ENCODE data around the gene PALLD.
A peak's percentile ranks its signal among the peaks of the same experiment; 100 is the strongest.

Gene PALLD

DNA sequence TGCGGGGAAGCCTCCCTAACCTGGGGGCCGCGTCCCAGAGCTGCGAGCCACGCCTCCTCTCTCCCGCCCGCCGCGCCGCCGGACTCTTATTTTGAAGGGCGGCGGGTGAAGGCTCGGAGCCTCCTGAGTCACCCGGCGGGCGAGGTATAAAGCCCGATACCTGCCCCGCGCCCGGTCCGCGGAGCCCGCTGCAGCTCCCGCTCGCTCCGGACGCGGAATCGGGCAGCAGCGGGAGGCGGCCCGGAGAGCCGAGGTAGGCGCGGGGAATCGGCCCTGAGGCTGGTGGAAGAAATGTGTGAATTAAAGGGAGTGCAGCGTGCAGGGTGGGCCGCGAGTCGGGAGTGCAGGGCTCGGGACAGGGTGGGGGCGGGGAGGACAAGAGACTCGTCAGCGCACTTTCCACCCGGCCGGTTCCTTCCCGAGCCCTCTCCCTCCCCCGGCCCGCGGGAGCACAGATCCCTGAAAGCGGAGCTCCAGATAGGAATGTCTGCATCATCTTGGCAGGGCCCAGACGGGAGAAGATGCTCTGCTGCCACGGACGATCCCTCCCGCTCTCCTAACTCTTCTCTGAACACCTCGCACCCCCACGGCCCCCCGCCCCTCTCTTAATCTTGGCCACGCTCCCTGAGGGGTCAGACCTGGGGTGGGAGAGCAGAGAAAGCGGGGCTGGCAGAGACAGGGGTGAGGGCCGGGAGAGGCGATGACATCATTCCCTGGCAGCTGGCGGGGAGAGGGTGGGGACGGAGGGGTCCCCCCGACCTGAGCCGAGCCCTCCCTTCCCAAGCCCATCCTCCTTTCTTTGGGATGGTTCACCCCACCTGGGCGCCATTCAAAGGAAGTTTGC, 335.3 kb downstream of the PALLD start:
- H3K27ac ChIP-seq: peak overlapping the region; percentile 78
- TF ChIP-seq, protein P1, sequence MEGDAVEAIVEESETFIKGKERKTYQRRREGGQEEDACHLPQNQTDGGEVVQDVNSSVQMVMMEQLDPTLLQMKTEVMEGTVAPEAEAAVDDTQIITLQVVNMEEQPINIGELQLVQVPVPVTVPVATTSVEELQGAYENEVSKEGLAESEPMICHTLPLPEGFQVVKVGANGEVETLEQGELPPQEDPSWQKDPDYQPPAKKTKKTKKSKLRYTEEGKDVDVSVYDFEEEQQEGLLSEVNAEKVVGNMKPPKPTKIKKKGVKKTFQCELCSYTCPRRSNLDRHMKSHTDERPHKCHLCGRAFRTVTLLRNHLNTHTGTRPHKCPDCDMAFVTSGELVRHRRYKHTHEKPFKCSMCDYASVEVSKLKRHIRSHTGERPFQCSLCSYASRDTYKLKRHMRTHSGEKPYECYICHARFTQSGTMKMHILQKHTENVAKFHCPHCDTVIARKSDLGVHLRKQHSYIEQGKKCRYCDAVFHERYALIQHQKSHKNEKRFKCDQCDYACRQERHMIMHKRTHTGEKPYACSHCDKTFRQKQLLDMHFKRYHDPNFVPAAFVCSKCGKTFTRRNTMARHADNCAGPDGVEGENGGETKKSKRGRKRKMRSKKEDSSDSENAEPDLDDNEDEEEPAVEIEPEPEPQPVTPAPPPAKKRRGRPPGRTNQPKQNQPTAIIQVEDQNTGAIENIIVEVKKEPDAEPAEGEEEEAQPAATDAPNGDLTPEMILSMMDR (conservative IDR thresholded peaks at IDR 0.05): no peak

DNA sequence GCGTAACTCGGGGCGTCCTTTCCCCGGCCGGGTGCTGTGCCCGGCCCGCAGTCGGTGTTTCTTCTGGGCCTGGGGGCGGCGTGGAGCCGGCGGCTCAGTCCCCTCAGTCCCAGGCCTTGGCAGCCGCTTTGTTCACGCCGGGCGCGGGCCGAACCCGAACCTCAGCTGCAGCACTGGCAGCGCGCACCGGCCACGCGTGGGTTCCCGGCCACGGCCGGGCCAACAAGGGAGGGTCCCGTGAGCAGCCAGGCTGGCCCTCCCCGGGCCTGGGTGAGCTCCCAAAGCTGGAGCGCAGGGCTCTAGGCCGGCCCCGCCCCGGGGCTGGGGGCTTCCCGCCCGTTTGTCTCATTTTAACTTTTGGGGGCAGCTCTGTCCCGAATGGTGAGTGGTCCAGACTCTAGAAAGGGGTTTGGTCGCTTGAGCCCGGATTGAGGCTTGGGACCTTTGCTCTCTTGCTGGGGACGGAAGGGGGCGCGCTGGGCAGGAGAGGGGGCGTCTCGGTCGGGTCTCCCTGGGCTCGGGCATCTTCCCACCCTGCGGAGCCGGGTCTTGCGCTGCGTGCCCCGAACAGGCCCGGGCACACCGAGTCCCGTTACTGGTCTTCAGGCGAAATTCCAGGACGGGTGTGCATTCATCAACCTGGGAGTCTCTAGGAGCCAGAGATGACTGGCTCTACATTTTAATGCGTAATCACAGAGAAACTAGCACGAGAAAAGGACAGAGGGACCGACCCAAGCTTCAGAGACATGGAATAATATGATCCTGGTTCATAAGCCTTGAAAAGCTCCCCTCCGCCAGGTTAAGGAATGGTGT, 336.1 kb downstream of the PALLD start:
- TF ChIP-seq, protein P1 (conservative IDR thresholded peaks at IDR 0.05): no peak
- H3K27ac ChIP-seq: peak overlapping the region; percentile 78; the same call in 1 of the 2 replicates

GRCh38 chr4:168833881-168834280, 337.0 kb downstream of the PALLD start:
- TF ChIP-seq, protein P1 (conservative IDR thresholded peaks at IDR 0.05): no peak
- H3K27ac ChIP-seq: no peak overlapping the region

GRCh38 chr4:168835880-168836454, 339.1 kb downstream of the PALLD start:
- H3K27ac ChIP-seq: no peak overlapping the region
- TF ChIP-seq, protein P1 (conservative IDR thresholded peaks at IDR 0.05): no peak

- TF ChIP-seq, protein P1 (conservative IDR thresholded peaks at IDR 0.05): no peak
- no peak overlapping the region for H3K27ac ChIP-seq
Measured at GRCh38 chr4:168836490-168836889, 339.6 kb downstream of the PALLD start.

GRCh38 chr4:168837922-168838321, 341.1 kb downstream of the PALLD start:
- H3K27ac ChIP-seq: no peak overlapping the region
- TF ChIP-seq, protein P1 (conservative IDR thresholded peaks at IDR 0.05): no peak
